IMR-90 (cell line): Measurements from ENCODE around the gene SMYD2. TPM values are rescaled to one million over a fixed set of nuclear protein-coding genes. Genes with fewer than 3 reads are reported as not detected.

Experiments
- ATAC-seq: fragments of 200-7000 bp; cut with Tn5 transposase; 2 replicates; pipeline ENCODE4 v1.9.1; 2020; ENCODE audit warnings: low read depth, mild to moderate bottlenecking, moderate library complexity
- BruUV-seq: library from RNA; stranded (reverse); fragments of 400-500 nt; replicated peaks from 2 replicates; lab custom pipeline; 2021; lab: Mats Ljungman, UMichigan
- CTCF ChIA-PET: fragments of 300-600 bp; formaldehyde crosslinking; extraction: SDS; loops from one replicate; lab custom pipeline; 2021; ENCODE audit warnings: antibody characterized with exemption; lab: Yijun Ruan, JAX
- POLR2A ChIA-PET: fragments of 300-600 bp; sonication (Branson Sonifier 250); formaldehyde crosslinking; loops from one replicate; lab custom pipeline; 2022; ENCODE audit warnings: antibody characterized with exemption; ENCODE audit not compliant: unreplicated experiment; lab: Charles Lee
- DNase-seq: peaks from one replicate; pipeline ENCODE4 v3.0.0; 2013
- H2AFZ ChIP-seq: replicated peaks from 2 replicates; pipeline ENCODE3; 2013; ENCODE audit warnings: low read length, mild to moderate bottlenecking; ENCODE audit not compliant: poor library complexity
- H2AK5ac ChIP-seq: 2 replicates; pipeline ENCODE4 v1.6.1; 2013; ENCODE audit warnings: low read depth, low read length, inconsistent platforms
- H2AK9ac ChIP-seq: replicated peaks from 2 replicates; pipeline ENCODE3; 2013; ENCODE audit warnings: mild to moderate bottlenecking, low read depth, low read length, moderate library complexity; ENCODE audit not compliant: poor library complexity
- H2BK120ac ChIP-seq: 2 replicates; pipeline ENCODE4 v1.6.1; 2013; ENCODE audit warnings: low read depth, low read length, inconsistent platforms
- H2BK15ac ChIP-seq: 3 replicates; pipeline ENCODE4 v1.6.1; 2013; ENCODE audit warnings: low read depth, low read length, inconsistent platforms
- H2BK20ac ChIP-seq: 2 replicates; pipeline ENCODE4 v1.6.1; 2013; ENCODE audit warnings: low read depth, mild to moderate bottlenecking, inconsistent platforms, low read length, moderate library complexity
- H2BK5ac ChIP-seq: 2 replicates; pipeline ENCODE4 v1.6.1; 2013; ENCODE audit warnings: mild to moderate bottlenecking, low read depth, low read length, inconsistent platforms; ENCODE audit not compliant: poor library complexity, severe bottlenecking
- H3K14ac ChIP-seq: replicated peaks from 2 replicates; pipeline ENCODE4 v1.6.1; 2013; ENCODE audit warnings: low read depth, low read length, inconsistent platforms
- H3K18ac ChIP-seq: 2 replicates; pipeline ENCODE4 v1.6.1; 2013; ENCODE audit warnings: low read depth, low read length, control low read depth
- H3K23ac ChIP-seq: 2 replicates; pipeline ENCODE4 v1.6.1; 2013; ENCODE audit warnings: low read depth, low read length, inconsistent platforms
- H3K27ac ChIP-seq: 2 replicates; pipeline ENCODE4 v1.5.1; 2013; ENCODE audit warnings: mild to moderate bottlenecking, control low read depth, low read length; ENCODE audit not compliant: insufficient read depth
- H3K27me3 ChIP-seq: 2 replicates; pipeline ENCODE4 v1.6.1; 2013; ENCODE audit warnings: low read length; ENCODE audit not compliant: control insufficient read depth, insufficient read depth
- H3K36me3 ChIP-seq: 2 replicates; pipeline ENCODE4 v1.6.1; 2013; ENCODE audit warnings: low read length, mixed read lengths; ENCODE audit not compliant: control insufficient read depth, insufficient read depth
- H3K4ac ChIP-seq: 2 replicates; pipeline ENCODE4 v1.6.1; 2013; ENCODE audit warnings: low read depth, low read length, inconsistent platforms
- H3K4me1 ChIP-seq: 2 replicates; pipeline ENCODE4 v1.6.1; 2013; ENCODE audit warnings: low read length, mixed read lengths; ENCODE audit not compliant: control insufficient read depth, insufficient read depth
- H3K4me2 ChIP-seq: 2 replicates; pipeline ENCODE4 v1.6.1; 2013; ENCODE audit warnings: low read depth, mild to moderate bottlenecking, control low read depth, low read length, moderate library complexity
- H3K4me3 ChIP-seq: 2 replicates; pipeline ENCODE4 v1.5.1; 2013; ENCODE audit warnings: low read depth, mild to moderate bottlenecking, control low read depth, low read length, moderate library complexity; ENCODE audit not compliant: insufficient read depth
- H3K56ac ChIP-seq: 2 replicates; pipeline ENCODE4 v1.6.1; 2013; ENCODE audit warnings: low read length, inconsistent platforms; ENCODE audit not compliant: insufficient read depth; ENCODE audit errors: extremely low read depth
- H3K79me1 ChIP-seq, 2 experiments: 2 replicates each; pipeline ENCODE4 v1.6.1; 2013; ENCODE audit warnings: low read length in 2 of 2, inconsistent platforms in 1 of 2, low read depth in 1 of 2
- H3K9ac ChIP-seq: 2 replicates; pipeline ENCODE4 v1.6.1; 2013; ENCODE audit warnings: low read depth, low read length, control low read depth
- H3K9me1 ChIP-seq: 2 replicates; pipeline ENCODE4 v1.6.1; 2013; ENCODE audit warnings: low read length, inconsistent platforms; ENCODE audit not compliant: insufficient read depth
- H3K9me3 ChIP-seq: 2 replicates; pipeline ENCODE4 v1.6.1; 2013; ENCODE audit warnings: low read length; ENCODE audit not compliant: control insufficient read depth, insufficient read depth
- H4K20me1 ChIP-seq: 2 replicates; pipeline ENCODE4 v1.6.1; 2013; ENCODE audit warnings: low read length, inconsistent platforms; ENCODE audit not compliant: insufficient read depth
- H4K5ac ChIP-seq: 2 replicates; pipeline ENCODE4 v1.6.1; 2013; ENCODE audit warnings: mild to moderate bottlenecking, low read depth, low read length, control low read depth
- H4K8ac ChIP-seq, 2 experiments: 2 replicates each; pipeline ENCODE4 v1.6.1; 2013; ENCODE audit warnings: low read depth in 2 of 2, low read length in 2 of 2, control low read depth in 1 of 2, inconsistent platforms in 1 of 2
- H4K91ac ChIP-seq: 2 replicates; pipeline ENCODE4 v1.6.1; 2013; ENCODE audit warnings: low read depth, low read length, inconsistent platforms; ENCODE audit not compliant: insufficient read depth
- BHLHE40 ChIP-seq: fragments of 150-350 bp; IDR thresholded peaks from 2 replicates; pipeline ENCODE4 v1.6.1; 2016; ENCODE audit warnings: mild to moderate bottlenecking, low read depth, low read length
- CEBPB ChIP-seq: IDR thresholded peaks from 2 replicates; pipeline ENCODE4 v1.6.1; 2012; ENCODE audit warnings: low read depth, low read length, improper control_type of control experiment
- FOS ChIP-seq: fragments of 150-350 bp; IDR thresholded peaks from 2 replicates; pipeline ENCODE4 v1.6.1; 2016; ENCODE audit warnings: low read depth, low read length
- MXI1 ChIP-seq: IDR thresholded peaks from 2 replicates; pipeline ENCODE4 v1.6.1; 2012; ENCODE audit warnings: low read depth, mild to moderate bottlenecking, low read length, moderate library complexity, borderline replicate concordance
- NFE2L2 ChIP-seq: fragments of 150-350 bp; IDR thresholded peaks from 2 replicates; pipeline ENCODE4 v1.6.1; 2016; ENCODE audit warnings: low read depth, mild to moderate bottlenecking, low read length
- POLR2A ChIP-seq: IDR thresholded peaks from 2 replicates; pipeline ENCODE4 v1.6.1; 2012; ENCODE audit warnings: mild to moderate bottlenecking, low read depth, low read length
- RFX5 ChIP-seq: IDR thresholded peaks from 2 replicates; pipeline ENCODE4 v1.8.0; 2012; ENCODE audit warnings: low read depth, mild to moderate bottlenecking, low read length, moderate library complexity
- SMC3 ChIP-seq: fragments of 150-350 bp; IDR thresholded peaks from 2 replicates; pipeline ENCODE4 v1.6.1; 2016; ENCODE audit warnings: low read depth, mild to moderate bottlenecking, antibody characterized with exemption, low read length, moderate library complexity
- WGBS, 2 experiments: methylation state at CpG; one replicate each; pipeline versions ENCODE4 v1.1.5 to v1.1.7; 2013; ENCODE audit warnings: missing lambda C conversion rate in 2 of 2; ENCODE audit not compliant: insufficient read length in 1 of 2; ENCODE audit errors: extremely low coverage in 2 of 2; 5-methylcytosine and 5-hydroxymethylcytosine counted together
- dilution Hi-C: fragments of 300-500 bp; cut with HindIII; formaldehyde crosslinking; loops from one replicate; pipeline ENCODE4 v1.14.3; 2018; ENCODE audit warnings: low sequenced_read_pairs; ENCODE audit not compliant: unreplicated experiment
- in situ Hi-C: fragments of 300-500 bp; cut with MboI; formaldehyde crosslinking; loops from 3 replicates; pipeline ENCODE4 v1.14.3; 2019; ENCODE audit warnings: low sequenced_read_pairs, inconsistent platforms, mixed read lengths
- intact Hi-C: fragments of 100-400 bp; cut with micrococcal nuclease; formaldehyde crosslinking; loops from 2 replicates; pipeline ENCODE4 v1.10.0; 2022
- polyA plus RNA-seq, 3 experiments: library from polyadenylated mRNA; depleted of rRNA; stranded (reverse); fragments of >200 nt; gene quantifications; 2 replicates each; pipeline ENCODE4 v1.2.3, GENCODE V29; 2012; ENCODE audit warnings: low replicate concordance in 1 of 3
- total RNA-seq: library from RNA; depleted of rRNA; stranded (reverse); fragments of >200 nt; gene quantifications from 2 replicates; pipeline ENCODE4 v1.2.3, GENCODE V29; 2012
- TF ChIP-seq, protein P1 (sequence below): fragments of 150-350 bp; IDR thresholded peaks from 2 replicates; pipeline ENCODE4 v1.6.1; 2016; ENCODE audit warnings: low read depth, mild to moderate bottlenecking, low read length, moderate library complexity, borderline replicate concordance
- TF ChIP-seq, protein P2 (sequence below): fragments of 150-350 bp; IDR thresholded peaks from 2 replicates; pipeline ENCODE4 v1.6.1; 2017; ENCODE audit warnings: mild to moderate bottlenecking, antibody characterized with exemption, low read length, low read depth
- TF ChIP-seq, protein P3 (sequence below): conservative IDR thresholded peaks from 2 replicates; pipeline ENCODE4 v1.5.1; 2012; ENCODE audit warnings: mild to moderate bottlenecking, low read depth, low read length, improper control_type of control experiment

Gene SMYD2
- total and polyA plus RNA-seq, 2 of the 4 experiments (the other 2 are of a cell fraction): 32.7 to 61.7 TPM

DNA sequence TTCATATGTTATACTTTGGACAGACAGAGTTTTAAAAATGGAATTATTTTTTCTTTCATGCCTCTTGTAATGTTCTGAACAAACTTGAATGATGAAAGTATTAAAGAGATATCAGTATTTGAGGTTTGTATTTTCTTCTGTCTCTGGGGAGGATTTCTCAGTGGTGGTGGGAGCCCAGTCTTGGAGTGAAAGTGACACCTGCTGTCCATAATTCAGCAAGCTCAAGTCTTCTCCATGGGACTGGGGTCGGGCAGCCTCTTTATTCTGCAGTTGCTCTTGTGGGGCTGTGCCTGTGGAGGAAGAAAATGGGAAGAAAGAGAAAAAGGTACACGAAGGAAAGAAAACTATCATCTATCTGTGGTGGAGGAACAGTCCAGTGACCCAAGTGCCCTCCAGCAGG lies 56.1 kb downstream of the SMYD2 start:
- Histone ChIP-seq H4K8ac (no peak overlapping the region), H2BK20ac (no peak overlapping the region), H3K23ac (no peak overlapping the region), H3K9me1 (peaks cover 12% of the 10 kb centered on the region), H4K20me1 (no peaks in the 10 kb centered on the region; the same call in 1 of the 2 replicates), H3K14ac (no peak overlapping the region), H3K27me3 (no peaks in the 10 kb centered on the region), H3K18ac (no peak overlapping the region), H3K9me3 (no peaks in the 10 kb centered on the region), H3K27ac (no peak overlapping the region), H3K36me3 (peaks cover 8% of the 10 kb centered on the region), H2AK5ac (no peak overlapping the region), H3K4me1 (peaks cover 13% of the 10 kb centered on the region), H2BK5ac (no peak overlapping the region), H4K5ac (no peak overlapping the region), H3K4me3 (no peak overlapping the region), H2AFZ (no peak overlapping the region), H2AK9ac (no peak overlapping the region), H2BK15ac (no peak overlapping the region), H3K79me1 (peaks cover 0 to 31% of the 10 kb centered on the region in 2 experiments; a peak in 2 of 4 replicates), H3K56ac (no peak overlapping the region), H3K9ac (no peak overlapping the region), H3K4ac (peak overlapping the region; percentile 55; the same call in 1 of the 2 replicates), H2BK120ac (0 out of 2 replicates have a peak overlapping the region, but pooled peaks have one; percentile 6), H4K91ac (no peak overlapping the region; the same call in 1 of the 2 replicates), H3K4me2 (no peak overlapping the region; the same call in 1 of the 2 replicates)
- no TSS peak for BruUV-seq
- no peak for ATAC-seq
- ChIA-PET CTCF (interaction anchor here (1.2 kb wide), 1 partner anchor 76 kb away, joined by 3 read pairs; no protein-coding TSS in a partner anchor), POLR2A (no interaction called here)
- in situ Hi-C loops (no loop called here), dilution Hi-C loops (no loop called here), intact Hi-C loops (loop anchor here (10.0 kb wide), 2 partner anchors 218 to 808 kb away; partner anchors contain the start of gene PTPN14)
- no peak for DNase-seq
- TF ChIP-seq FOS: no peak
- no peak for TF ChIP-seq BHLHE40
- TF ChIP-seq POLR2A: no peak
- TF ChIP-seq MXI1: no peak
- TF ChIP-seq RFX5: no peak
- no peak for TF ChIP-seq NFE2L2
- TF ChIP-seq, protein P1, sequence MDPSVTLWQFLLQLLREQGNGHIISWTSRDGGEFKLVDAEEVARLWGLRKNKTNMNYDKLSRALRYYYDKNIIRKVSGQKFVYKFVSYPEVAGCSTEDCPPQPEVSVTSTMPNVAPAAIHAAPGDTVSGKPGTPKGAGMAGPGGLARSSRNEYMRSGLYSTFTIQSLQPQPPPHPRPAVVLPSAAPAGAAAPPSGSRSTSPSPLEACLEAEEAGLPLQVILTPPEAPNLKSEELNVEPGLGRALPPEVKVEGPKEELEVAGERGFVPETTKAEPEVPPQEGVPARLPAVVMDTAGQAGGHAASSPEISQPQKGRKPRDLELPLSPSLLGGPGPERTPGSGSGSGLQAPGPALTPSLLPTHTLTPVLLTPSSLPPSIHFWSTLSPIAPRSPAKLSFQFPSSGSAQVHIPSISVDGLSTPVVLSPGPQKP: no peak
- TF ChIP-seq, protein P2, sequence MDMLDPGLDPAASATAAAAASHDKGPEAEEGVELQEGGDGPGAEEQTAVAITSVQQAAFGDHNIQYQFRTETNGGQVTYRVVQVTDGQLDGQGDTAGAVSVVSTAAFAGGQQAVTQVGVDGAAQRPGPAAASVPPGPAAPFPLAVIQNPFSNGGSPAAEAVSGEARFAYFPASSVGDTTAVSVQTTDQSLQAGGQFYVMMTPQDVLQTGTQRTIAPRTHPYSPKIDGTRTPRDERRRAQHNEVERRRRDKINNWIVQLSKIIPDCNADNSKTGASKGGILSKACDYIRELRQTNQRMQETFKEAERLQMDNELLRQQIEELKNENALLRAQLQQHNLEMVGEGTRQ: no peak
- no peak for TF ChIP-seq CEBPB
- TF ChIP-seq SMC3: no peak
- TF ChIP-seq, protein P3, sequence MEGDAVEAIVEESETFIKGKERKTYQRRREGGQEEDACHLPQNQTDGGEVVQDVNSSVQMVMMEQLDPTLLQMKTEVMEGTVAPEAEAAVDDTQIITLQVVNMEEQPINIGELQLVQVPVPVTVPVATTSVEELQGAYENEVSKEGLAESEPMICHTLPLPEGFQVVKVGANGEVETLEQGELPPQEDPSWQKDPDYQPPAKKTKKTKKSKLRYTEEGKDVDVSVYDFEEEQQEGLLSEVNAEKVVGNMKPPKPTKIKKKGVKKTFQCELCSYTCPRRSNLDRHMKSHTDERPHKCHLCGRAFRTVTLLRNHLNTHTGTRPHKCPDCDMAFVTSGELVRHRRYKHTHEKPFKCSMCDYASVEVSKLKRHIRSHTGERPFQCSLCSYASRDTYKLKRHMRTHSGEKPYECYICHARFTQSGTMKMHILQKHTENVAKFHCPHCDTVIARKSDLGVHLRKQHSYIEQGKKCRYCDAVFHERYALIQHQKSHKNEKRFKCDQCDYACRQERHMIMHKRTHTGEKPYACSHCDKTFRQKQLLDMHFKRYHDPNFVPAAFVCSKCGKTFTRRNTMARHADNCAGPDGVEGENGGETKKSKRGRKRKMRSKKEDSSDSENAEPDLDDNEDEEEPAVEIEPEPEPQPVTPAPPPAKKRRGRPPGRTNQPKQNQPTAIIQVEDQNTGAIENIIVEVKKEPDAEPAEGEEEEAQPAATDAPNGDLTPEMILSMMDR: no peak
- WGBS, 2 experiments: no CpG with 5 or more reads among the region's 2 CpGs
